Activated T-cell treated with anti-CD3 and anti-CD28 coated beads for 1 hour (primary cell): ENCODE data around the gene KRT15.

Source experiments
- DNase-seq: peaks from one replicate; pipeline ENCODE4 v3.0.0-alpha.2; 2020; ENCODE audit warnings: low read depth

The KRT15 gene

GRCh38 chr17:41518789-41519449 lies at the start of gene KRT15:
TSS of gene KRT15 (minus strand) at chr17:41518890. CDS start at chr17:41518827, 63 bp downstream.
- DNase-seq: no peak

DNA sequence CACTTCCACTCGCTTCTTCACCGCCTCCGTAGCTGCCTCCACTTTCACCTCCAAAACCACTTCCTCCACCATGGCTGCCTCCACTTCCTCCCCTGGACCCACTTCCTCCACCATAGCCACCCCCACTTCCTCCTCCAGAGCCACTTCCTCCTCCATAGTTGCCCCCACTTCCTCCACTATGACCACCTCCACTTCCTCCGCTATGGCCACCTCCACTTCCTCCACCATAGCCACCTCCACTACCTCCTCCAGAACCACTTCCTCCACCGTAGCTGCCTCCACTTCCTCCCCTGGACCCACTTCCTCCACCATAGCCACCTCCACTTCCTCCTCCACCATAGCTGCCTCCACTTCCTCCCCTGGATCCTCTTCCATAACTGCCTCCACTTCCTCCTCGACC lies 48.6 kb upstream of the KRT15 start:
- no peak for DNase-seq

DNA sequence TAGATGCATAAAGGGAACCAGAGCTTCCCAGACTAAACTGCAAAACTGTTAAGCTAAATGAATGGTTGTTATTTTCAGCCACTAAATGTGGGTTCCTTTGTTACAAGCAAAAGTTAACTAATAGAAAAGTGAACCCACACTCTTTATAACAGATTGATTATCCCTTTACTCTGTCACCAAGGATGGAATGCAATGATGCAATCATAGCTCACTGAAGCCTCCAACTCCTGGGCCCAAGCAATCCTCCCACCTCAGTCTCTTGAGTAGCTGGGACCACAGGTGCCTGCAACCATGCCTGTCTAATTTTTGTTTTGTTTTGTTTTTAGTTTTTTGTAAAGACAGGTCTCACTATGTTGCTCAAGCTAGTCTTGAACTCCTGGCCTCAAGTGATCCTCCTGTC lies 46.6 kb upstream of the KRT15 start:
- no peak for DNase-seq

GRCh38 chr17:41563607-41564170 lies 45.0 kb upstream of the KRT15 start:
- DNase-seq: no peak

DNA sequence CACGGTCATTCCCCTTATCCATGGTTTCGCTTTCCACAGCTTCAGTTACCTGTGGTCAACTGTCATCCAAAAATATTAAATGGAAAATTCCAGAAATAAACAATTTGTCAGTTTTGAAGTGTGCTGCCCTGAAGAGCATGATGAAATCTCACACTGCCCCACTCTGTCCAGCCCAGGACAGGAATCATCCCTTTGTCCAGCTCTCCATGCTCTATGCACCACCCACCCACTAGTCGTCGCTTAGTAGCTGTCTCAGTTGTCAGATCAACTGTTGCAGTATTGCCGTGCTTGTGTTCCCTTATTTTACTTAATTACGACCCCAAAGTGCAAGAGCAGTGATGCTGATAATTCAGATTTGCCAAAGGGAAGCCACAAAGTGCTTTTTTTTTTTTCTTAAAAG lies 42.9 kb upstream of the KRT15 start:
- DNase-seq: no peak

- DNase-seq: no peak
Observed at GRCh38 chr17:41559548-41559947, 40.9 kb upstream of the KRT15 start.

DNA sequence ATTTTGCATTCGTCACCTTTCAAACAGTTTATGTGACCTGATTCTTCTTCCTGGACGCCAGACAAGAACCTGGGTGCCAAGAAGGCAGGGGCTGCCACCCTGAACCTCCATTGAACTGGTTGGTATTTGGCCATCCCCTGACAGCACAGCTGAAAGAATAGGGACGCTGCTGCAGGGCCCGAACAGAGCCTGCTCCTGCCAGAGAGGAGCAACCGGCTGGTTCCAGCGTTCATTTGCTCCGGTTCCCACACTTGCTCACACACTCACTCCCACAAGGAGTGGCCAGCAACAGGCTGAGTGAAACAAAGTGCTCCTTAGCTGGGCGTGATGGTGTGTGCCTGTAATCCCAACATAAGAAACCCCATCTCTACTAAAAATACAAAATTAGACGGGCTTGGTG lies 38.2 kb upstream of the KRT15 start:
- DNase-seq: no peak

- no peak for DNase-seq
Observed at GRCh38 chr17:41556306-41556705, 37.6 kb upstream of the KRT15 start.

DNA sequence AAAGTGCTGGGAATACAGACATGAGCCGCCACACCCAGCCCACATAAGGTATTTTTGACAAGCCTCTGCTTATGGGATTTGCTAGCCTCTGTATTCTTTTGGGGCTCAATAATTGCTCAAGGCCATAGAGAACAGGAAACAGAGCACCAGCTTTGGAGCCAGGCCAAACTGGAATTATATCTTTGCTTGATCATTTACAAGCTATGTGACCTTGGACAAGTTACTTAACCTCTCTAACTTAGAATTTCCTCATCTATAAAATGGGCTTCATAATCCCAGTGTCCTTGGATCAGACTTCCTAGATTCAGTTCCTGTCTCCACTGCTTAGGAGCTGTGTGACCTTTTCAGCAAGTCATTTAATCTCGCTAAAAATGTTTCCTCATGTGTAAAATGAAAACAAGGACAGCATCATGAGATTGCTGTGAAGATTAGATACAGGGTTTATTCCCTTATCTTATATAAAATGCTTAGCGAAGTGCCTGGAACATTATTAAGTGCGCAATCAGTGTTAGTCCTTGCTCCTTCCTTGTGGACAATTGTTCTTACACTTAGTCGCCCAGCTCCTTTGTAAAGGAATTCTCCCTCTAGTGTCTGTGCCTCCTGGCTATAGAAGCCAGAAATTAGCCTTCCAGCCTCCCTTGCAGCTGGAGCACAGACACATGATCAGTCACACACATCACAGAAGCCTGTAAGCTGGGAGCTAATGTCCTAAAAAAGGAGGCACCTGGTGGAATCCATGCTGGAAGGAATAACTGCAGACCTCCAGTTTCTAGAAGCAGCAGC lies 36.6 kb upstream of the KRT15 start:
- no peak for DNase-seq

GRCh38 chr17:41553987-41554680 lies 35.4 kb upstream of the KRT15 start:
- no peak for DNase-seq

- no peak for DNase-seq
Observed at GRCh38 chr17:41553176-41553575, 34.5 kb upstream of the KRT15 start.

- DNase-seq: no peak
Observed at GRCh38 chr17:41552455-41552854, 33.8 kb upstream of the KRT15 start.

DNA sequence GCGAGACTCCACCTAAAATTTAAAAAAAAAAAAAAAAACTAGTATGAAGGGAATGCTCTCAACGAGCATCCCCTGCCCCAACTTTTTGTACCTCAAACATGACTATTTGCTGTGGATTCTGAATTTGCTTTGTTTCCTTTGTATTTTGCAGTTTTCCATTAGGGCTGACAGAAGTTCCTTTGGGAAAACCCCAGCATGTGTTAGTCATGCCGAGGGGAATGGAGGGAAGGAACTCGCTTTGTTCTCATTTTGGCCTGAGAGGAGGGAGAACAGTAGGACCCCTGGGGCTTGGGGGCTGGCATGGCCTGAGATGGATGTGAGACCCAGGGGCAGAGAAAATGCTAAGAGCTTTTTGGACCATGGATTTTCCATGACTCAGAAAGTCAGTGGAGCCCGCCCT lies 32.7 kb upstream of the KRT15 start:
- no peak for DNase-seq

GRCh38 chr17:41549596-41550039 lies 30.9 kb upstream of the KRT15 start:
- DNase-seq: no peak

DNA sequence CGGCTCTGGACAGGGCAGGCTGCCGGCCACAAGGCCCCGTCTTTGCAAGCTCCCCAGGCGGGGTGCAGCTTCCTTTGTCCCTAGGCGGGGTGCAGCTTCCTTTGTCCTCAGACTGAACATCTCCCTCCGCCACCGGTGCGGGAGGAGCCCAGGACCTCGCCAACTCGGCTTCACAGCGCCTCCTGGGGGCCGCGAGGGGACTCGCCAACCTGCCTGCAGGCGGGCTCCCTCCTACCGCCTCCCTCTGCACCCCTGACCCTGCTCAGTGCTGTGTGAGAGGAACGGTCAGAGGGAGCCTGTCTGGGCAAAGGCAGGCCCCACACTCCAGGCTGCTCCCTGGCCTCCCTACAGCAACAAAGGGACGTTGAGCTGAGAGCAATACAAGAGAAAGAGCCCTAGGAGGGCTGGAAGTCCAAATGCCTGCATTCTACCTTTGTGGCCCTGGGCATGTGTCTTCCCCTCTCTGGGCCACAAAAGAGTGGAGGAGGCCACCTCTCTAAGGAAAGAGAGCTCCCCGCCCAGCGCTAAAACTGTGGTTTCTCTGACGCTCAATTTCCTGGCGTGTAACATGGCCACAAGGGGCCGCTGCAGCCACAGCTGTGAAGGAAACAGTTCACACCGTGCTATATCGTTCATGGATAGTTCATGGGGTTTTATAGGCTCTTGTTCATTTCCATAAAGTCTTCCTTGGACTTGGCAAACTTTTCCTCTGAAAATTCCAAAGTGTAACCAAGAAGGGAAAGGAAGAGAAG lies 30.3 kb upstream of the KRT15 start:
- peak; percentile 82 for DNase-seq

- no peak for DNase-seq
Observed at GRCh38 chr17:41547921-41548843, 29.5 kb upstream of the KRT15 start.

- DNase-seq: no peak
Observed at GRCh38 chr17:41547378-41547841, 28.7 kb upstream of the KRT15 start.

DNA sequence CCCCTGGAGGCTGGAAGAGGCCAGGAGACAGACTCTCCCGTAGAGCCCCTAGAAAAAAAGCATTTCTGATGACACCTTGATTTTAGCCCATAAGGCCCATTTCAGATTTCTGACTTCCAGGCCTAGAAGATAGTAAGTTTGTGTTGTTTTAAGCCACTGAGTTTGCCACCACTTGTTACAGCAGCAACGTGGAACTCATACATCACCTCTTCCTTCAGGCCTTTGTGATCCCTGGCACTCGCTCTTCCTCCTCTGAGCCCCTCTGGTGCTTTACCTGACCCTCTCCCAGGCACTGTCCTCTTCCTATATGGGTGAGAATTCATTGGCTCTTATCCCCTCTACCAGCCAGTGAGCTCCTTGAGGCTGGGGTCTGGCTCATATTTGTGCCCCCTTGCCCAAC lies 28.1 kb upstream of the KRT15 start:
- DNase-seq: no peak

DNA sequence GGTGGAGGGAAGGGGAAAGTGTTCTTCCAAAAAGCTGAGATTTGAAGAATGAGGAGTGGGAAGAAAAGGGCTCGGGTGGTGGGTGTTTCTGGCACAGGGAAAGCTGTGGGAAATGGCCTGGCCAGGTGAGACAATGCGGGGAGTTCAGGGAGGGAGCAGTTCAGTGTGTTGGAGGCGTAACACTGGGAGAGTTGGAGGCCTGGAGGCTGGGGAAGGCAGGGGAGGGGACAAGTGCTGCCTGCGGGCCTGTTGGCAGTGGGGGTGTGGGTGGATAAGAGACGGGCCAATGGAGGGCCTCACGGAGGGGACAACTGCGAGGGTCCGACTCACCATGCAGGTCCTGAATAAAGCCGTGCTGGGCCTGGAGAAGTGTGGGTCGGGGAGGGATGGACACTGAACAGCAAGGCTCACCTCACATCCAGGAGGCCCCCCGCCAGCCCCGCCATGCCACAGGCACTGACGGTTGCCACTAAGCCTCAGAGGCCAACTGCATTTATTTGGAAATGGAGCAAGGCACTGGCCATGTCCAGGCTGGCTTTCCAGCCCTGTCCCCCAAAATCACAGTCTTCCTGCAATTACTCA lies 27.2 kb upstream of the KRT15 start:
- no peak for DNase-seq

GRCh38 chr17:41544935-41545334 lies 26.2 kb upstream of the KRT15 start:
- DNase-seq: no peak
